GM18907 (cell line): ENCODE measurements around the gene DIO1.
"Not testable (repeated sequence)": the region's sequence is repeated elsewhere in the genome, so short reads cannot be mapped to it uniquely, and the experiment has no call there.

Experiments used
- ATAC-seq: cut with Tn5 transposase; IDR thresholded peaks from one replicate; pipeline ENCODE4 v1.9.1; 2021; ENCODE audit warnings: mild to moderate bottlenecking, moderate library complexity; ENCODE audit not compliant: unreplicated experiment

The DIO1 gene

DNA sequence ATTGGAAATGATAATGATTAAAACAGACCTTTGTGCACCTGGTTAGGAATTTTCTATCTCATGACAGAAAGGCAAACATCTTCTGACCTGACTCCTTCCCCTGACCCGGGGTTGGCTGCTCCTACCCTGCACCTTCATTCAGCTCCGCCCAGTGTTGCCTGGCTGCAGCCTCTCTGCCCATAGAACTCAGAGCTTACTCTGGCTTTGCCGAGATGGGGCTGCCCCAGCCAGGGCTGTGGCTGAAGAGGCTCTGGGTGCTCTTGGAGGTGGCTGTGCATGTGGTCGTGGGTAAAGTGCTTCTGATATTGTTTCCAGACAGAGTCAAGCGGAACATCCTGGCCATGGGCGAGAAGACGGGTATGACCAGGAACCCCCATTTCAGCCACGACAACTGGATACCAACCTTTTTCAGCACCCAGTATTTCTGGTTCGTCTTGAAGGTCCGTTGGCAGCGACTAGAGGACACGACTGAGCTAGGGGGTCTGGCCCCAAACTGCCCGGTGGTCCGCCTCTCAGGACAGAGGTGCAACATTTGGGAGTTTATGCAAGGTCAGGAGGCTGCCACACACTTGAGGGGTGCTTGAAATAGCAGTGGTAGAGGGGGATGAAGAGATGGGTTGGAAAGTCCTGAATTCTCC, at the start of gene DIO1:
TSS of gene DIO1 (plus strand) at position 189 of the 638 bp plus-strand sequence. CDS start at position 213, 24 bp downstream.
- ATAC-seq = no peak

DNA sequence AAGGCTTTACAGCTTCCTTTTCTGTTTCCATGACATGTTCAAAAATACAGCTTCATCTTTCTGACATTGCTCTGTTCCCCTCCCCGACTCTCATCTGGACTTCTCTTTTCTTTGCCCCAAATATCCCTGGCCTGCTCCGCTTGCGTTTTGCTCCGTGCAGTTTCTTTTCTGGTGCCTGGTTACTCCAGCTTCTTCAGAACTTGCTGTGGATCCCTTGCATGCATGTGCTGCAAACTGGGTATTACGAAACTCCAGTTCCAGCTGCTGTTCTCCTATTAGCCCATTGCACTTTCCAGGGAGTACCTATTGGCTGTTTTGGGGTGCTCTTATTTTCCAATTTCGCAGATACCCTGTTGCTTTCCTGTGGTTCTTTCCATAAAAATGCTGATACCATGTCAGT, 46.0 kb upstream of the DIO1 start:
- ATAC-seq = no peak

DNA sequence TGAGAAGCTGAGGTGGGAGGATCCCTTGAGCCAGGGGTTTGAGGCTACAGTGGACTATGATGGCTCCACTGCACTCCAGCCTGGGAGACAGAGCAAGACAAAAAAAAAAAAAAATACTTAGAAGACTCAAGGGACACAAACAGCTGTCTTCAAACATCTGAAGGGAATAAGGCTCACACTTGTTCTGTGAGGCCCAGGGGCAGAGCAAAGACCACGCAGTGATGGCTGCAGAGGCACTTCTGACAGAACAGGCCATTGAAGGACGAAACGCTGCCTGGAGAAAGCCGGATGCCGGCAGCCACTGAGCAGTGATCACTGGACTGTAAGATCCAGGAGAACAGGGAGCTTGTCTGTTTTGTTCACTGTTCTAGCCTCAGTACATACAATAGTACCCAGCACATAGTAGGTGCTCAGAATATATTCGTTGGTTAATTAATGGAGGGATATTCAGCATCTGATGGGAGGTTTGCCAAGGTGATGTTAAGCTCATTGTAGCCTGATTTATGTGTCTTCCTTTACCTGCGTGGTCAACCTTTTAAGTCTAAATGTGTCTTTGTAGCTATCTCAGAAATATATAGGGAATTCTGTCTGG, 43.8 kb upstream of the DIO1 start:
- ATAC-seq = no peak

DNA sequence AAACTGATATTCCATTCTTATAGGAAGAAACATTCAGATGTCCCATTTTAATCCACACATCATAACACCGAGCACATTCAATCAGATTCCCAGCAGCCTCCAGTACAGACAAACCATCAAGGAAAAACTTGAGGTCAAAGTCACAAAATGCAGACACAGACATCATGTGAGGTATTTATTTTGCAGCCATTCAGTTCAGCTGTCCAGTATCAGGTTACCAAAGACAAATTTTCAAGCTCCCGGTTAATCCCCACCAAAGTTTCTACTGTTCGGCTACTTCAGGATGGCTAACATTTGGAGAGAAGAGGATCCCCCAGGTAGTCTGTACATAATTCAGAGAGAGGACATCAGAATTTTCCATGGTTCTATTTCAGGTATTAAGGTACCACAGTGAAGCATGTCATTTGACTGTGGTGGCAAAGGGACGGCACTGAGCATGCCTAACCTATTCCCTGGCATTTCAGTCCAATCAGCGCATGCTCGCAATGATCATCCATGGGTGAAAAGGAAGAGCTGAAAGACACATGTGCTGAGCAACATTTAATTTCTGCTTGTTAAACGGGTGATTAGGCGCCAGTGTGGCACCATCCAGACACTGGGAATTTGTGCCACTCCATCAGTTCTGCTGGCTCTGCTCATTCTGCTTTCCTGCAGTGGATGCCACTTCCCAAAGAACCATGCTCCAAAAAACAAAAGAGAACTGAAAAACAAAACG, 42.3 kb upstream of the DIO1 start:
- ATAC-seq = no peak

DNA sequence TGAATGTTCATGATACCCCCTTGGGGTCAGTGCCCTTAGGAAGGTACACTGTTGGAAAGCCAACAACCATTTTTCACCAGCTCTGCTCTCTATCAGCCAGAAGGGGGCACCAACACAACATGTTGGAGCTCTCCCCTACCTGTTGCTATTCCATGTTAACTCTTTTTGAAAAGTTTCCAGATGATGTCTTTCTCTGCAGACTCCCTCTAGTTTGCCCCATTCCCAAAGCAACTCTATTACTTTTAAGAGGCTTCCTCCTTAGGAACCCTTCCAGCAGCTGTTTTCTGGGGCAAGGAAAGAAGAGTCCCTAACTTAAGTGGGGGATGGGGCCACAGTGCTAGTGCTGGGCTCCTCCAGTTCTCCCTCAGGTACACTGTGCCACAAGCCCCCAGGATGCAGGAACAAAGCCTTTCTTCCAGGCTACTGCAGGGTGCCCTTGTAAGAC, 33.0 kb upstream of the DIO1 start:
- no peak for ATAC-seq

DNA sequence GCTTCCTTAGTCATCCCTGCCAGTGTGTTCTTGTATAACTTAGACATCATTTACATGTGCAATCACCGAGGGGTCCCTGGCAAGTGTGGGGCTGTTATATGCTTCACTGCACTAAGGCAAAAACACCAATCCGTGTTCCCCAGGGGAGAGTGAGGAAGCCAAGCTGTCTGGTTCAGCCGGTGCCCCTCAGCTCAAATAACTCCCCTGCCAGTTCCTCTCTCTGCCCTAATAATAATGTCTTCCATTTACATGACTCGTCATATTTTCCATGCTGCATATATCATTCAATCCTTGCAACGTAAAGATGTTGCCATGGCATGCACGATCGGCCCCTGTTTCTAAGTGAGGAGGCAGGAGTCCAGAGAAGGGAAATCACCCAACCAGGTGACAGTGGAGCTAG, 31.5 kb upstream of the DIO1 start:
- no peak for ATAC-seq

DNA sequence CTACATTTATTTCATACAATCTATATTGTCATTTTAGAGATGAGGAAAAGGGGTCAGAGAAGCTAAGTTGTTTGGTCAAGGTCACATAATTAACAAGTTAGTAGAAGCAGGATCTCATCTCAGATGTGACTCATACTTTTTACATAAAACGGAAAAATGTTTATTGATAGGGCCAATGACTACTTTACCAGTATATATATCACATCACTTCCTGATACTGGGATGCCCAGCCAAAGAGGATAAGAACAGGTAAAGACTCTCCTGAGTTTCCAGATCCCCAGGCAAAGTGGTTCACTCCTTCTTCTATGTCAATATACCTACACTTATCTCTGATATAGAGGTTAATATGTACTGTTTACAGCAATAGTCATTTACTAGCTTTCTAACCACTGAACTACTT, 25.4 kb upstream of the DIO1 start:
- ATAC-seq = no peak

DNA sequence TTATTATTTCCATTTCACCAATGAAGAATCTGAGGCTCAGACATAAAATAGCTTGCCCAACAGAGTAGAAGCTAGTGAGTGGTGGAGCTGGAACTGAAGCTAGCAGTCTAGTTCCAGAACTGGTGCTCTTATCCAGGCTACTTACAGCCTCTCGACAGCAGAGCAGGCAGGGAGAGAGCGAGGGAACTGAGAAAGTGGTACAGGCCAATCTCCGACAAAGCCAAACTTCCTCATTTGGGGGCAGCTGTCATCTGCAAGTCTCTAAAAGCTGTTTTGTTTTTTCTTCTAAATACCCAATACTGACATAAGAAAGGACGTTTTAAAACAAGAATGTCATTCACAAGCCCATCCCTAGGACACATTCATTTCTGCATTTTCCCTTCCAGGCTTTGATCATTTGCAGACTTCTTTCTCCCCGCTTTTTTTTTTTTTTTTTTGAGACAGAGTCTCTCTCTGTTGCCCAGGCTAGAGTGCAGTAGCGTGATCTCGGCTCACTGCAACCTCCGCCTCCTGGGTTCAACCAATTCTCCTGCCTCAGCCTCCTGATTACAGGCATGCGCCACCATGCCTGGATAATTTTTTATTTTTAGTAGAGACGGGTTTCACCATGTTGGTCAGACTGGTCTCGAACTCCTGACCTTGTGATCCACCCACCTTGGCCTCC, 24.4 kb upstream of the DIO1 start:
- ATAC-seq = no peak

DNA sequence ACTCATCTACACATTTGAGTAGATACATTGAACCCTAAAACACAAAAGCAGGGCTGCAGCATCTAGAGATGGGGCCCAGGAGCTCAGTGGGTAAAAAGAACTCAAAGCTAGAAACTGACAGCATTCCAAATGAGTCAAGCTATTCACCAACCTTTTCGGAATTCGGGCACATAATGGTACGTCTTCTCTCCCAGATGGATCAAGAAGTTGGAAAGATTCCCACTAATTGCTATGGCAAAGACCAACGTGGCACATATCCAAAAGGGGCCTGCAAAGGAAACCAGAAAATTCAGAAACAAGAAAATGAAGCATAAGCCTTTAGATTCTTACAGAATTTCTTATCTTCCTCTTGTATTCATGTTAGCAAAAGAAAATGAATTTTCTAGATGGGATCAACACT, 22.8 kb upstream of the DIO1 start:
- ATAC-seq = no peak

DNA sequence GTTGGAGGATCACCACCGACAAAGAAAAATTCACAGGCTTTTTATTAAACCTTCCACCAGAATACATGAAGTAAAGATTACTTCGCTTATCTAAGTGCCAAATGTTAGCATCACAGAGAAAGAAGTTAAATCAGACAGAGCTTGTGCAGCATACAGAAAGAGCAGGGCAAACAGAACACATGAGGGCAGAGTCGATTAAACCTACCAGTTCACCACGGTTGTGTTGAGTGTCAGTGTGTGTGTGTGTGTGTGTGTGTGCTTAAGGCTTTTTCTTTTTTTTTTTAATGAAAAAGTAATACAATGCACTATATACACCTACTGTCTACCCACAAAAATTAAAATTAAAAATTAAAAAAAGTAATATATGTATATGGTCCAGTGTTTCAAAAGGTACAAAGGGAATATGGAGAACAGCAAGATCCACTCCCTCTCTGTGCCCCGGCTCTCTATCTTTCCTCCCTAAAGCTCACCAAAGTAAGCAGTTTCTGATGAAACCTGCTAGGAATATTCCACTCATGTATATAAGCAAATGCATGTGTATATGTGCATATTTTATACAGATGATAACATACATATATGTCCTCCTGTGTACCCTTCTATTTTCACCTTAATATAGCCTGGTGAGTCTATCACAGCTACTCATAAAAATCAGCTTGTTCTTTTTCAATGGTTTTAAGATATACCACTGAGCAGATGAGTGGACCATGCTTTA, 22.1 kb upstream of the DIO1 start:
- ATAC-seq = no peak

DNA sequence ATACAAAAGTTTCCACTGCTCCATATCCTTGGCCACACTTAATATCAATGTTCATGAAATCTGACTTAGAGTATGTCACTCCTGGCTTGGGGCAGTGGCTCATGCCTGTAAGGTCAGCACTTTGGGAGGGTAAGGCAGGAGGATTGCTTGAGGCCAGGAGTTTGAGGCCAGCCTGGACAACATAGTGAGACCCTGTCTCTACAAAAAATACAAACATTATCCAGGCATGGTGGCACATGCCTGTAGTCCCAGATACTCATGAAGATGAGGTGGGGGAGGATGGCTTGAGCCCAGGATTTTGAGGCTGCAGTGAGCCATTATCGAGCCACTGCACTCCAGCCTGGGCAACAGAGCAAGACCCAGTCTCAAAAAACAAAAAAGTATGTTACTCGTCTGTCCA, 18.8 kb upstream of the DIO1 start:
- ATAC-seq = not testable (repeated sequence)

DNA sequence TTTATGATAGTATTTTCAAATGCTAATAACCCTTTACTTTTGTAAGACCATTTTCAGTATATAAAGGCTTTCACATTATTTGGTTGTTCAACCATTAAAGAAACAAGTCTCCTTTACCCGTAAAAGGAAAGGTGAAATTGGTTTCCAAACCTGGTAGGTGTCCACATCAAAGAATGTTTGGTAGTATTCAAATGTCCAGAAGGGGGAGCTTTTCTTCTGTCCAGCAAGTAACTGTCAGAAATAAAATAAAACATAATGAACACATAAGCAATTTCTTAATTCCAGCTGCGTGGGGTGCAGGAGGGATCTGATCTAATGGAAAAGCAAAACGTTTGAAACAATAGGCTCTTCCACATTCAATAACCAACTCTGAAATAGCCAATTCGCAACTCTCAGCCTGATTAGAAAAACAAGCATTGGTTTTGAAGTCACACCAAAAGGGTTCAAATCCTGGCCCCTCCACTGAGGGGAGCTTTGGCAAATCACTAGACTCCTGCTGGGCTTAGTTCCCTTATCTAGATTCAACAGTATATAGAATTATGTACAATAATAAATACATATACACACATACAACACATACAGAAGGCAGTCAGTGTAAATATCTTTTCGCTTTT, 15.4 kb upstream of the DIO1 start:
- ATAC-seq = no peak

DNA sequence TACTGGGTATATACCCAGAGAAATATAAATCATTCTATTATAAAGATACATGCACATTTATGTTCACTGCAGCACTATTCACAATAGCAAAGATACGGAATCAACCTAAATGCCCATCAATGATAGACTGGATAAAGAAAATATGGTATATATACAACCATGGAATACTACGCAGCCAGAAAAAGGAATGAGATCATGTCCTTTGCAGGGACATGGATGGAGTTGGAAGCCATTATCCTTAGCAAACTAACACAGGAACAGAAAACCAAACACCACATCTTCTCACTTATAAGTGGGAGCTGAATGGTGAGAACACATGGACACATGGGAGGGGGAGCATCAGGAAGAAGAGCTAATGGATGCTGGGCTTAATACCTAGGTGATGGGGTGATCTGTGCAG, 12.1 kb upstream of the DIO1 start:
- not testable (repeated sequence) for ATAC-seq

DNA sequence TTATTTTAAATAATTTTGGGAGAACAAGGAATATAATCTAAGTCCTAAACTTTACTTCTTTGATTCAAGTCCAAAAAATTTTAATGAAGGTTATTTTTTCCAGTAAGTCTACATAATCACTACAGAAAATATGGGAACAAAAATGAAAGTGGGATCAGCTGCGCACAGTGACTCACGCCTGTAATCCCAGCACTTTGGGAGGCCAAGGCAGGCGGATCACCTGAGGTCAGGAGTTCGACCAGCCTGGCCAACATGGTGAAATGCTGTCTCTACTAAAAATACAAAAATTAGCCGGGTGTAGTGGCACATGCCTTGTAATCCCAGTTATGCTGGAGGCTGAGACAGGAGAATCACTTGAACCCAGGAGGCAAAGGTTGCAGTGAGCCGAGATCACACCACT, 10.4 kb upstream of the DIO1 start:
- not testable (repeated sequence) for ATAC-seq

DNA sequence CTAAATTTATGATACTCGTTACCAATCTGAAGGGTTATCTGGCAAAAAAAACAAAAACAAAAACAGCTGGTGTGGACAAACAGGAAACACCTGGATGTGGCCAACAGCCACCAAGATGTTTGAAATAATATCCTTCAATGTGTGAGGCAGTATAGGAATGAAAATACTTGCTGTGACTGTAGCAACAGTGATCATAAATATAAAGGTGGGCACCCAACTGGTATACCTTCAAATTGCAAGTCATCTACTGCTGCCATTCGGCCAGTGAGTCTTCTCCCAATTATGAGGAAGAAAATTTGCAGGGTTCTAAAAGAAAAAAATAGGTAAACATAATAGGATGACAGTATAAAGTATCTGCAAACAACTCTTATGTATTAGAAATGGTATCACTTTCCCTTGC, 5.3 kb upstream of the DIO1 start:
- ATAC-seq = no peak

DNA sequence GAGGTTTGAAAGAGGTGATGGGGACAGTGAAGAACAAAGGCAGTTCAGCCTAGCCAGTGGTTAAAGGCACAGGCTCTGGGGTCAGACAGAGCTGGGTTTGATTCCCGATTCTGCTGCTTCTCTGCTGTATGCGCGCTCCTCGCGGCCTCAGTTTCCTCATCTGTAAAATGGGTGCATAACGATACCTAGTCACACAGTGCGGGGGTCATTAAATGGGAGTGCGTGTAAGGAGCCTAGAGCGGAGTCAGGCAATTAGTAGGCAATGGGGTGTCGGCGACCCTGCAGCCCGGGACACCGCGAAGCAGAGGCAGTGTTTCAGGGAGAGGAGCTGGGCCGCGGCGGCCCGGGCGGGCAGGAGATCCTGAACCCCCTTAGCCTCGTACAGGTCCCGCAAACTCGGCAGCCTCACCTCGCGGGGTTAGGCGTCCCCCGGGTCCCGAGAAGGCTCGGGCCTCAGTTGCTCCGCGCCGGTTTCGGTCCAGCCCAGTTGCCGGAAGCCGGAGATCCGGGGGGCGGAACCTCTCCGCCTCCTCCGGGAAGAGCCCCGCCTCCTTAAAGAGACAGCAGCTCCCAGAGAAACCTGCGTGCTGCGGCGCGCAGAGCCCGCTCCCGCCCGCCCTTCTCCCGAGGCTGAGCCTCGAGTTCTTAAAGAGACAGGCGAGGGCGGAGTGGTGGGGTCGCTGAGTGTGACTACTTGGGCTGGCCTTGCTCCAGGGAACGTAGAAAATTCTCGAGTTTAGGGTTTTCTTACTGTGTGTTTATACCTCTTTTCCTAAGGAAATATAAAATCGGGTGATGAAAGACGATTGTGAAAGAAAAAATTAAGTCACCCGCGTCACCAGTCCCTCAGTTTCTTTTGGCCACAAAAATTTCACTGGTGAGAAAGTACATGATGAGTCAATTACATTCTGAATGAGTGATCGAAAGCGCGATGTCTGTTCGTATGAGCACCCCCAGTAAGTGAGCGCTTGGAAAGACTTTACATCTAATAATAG, 4.4 kb upstream of the DIO1 start, which contains the start of gene YIPF1:
TSS of gene YIPF1 (minus strand) at position 494 of the 995 bp plus-strand sequence. CDS start 860 bp downstream, outside the sequence.
- peak; percentile 82 for ATAC-seq

DNA sequence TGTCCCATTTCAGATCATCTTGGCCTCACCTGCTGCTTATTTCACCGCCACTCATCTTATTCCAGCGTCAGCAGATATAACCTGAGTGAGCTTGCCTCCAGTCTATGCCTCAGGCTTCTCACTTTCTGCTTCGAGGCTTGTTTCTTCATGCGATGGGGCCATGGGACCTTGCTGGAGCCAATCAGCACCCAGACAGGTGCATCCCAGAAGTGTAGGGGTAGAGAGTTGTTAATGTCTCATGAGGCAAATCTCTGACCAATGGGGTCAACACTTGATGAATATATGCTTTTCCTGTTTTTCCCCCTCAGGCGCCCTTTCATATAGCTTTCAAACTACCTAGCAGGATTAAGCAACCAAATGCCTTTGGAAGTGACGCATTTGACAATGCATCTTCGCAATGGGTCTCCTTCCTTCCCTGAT, 3.5 kb upstream of the DIO1 start:
- peak; percentile 4 for ATAC-seq

DNA sequence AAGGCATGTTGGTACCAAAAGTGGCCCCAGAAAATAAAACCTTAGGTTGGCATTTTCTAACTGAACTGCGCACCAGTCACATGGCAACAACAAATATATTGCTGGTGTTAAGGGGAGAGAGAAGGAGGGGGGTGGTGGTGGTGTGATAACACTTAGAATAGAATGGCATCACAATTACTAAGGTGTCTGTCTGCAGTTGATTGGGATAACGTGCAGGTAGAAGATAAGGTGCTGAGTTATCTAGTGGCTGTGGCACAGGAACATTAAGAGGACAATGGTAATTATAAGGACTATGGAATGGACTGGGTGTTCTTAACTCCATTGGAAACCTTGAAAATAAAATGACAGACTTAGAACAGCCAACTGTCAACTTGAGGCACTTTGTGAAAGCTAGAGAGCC, 3.0 kb upstream of the DIO1 start:
- no peak for ATAC-seq

DNA sequence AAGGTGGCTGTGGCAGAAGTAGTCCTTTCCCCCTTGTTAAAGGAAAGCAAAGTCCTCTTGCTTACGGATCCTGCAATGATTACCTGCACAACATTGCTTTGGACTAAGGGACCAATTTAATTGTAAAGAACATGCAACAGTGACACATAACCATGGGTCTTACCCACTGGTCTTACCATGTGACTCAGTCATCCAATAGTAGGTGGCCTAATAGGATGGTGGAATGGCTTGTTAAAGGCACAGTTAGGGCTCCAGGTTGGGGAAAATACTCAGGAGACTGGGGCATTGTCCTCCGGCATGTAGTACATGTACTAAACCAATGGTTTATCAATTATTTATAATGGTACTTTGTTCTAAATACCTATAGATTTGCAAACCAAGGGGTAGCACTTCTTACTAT, 2.3 kb upstream of the DIO1 start:
- no peak for ATAC-seq
